ENCODE results near the gene MED31. TPM values are rescaled to one million over a fixed set of nuclear protein-coding genes. Genes with fewer than 3 reads are reported as not detected.

MED31 gene
- total and polyA plus RNA-seq, 2 of the 4 experiments (the other 2 are of a cell fraction) = 5.6 to 11.6 TPM

DNA sequence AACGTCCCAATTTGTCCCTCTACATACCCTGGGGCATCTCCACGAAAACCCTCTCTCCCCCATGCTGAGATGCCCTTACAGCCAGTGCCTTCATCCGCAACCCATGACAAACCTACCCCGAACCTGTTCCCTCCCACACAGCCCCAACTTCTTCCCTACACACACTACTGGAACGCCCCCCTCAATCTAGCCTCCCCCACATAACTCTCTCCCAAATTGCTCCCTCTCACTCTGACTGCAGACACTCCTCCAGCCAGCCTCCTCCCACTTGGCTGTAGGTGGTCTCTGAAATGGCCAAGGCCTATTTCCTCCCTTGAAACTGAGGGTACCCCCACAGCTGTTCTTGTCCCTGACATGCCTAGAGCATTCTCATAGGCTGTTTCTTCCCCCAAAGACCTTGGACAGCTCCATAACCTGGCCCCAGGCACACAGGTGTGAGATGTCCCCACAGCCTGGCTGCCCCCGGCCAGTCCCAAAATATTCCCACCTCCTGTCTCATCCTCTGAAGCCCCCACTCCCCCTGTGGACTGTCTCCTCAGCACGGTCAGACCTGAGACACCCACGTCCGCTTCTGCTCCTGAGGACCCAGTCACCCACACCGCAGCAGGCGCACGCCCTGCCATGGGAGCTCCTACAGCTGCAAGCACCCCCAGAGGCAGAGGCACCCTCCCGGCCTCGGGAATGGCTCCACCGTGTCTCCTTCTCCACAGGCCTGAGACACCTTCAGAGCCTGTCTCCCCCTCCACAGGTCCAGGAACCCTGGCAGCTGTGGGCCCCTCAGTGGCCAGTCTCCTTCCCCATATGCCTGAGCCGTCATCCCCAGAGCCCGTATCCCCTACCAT, 14.6 kb downstream of the MED31 start:
- Histone ChIP-seq H2AK9ac (replicated peaks; ENCODE audit: low read depth, low read length, poor library complexity) (no peak overlapping the region), H4K5ac (ENCODE audit: low read depth, low read length) (no peak overlapping the region), H3K4me1 (ENCODE audit: control insufficient read depth, insufficient read depth, low read length) (peaks cover 9% of the 10 kb centered on the region), H2BK120ac (ENCODE audit: low read depth, low read length) (no peak overlapping the region), H3K36me3 (ENCODE audit: control insufficient read depth, insufficient read depth, low read length) (peaks cover 14% of the 10 kb centered on the region), H4K91ac (ENCODE audit: insufficient read depth, low read depth, low read length) (no peak overlapping the region), H4K20me1 (ENCODE audit: insufficient read depth, low read length) (no peaks in the 10 kb centered on the region; the same call in 1 of the 2 replicates), H2BK20ac (ENCODE audit: low read depth, low read length) (no peak overlapping the region), H3K4me3 (ENCODE audit: insufficient read depth, low read depth, low read length) (no peak overlapping the region), H3K23ac (ENCODE audit: low read depth, low read length) (no peak overlapping the region), H3K27me3 (ENCODE audit: control insufficient read depth, insufficient read depth, low read length) (no peaks in the 10 kb centered on the region), H3K14ac (replicated peaks; ENCODE audit: low read depth, low read length) (no peak overlapping the region), H3K9ac (ENCODE audit: low read depth, low read length) (no peak overlapping the region), H3K9me1 (ENCODE audit: insufficient read depth, low read length) (0 out of 2 replicates have a peak, but pooled peaks cover 5% of the 10 kb centered on the region), H2BK5ac (ENCODE audit: low read depth, low read length, poor library complexity, severe bottlenecking) (no peak overlapping the region), H3K56ac (ENCODE audit: extremely low read depth, insufficient read depth, low read length) (no peak overlapping the region), H2BK15ac (ENCODE audit: low read depth, low read length) (no peak overlapping the region), H3K9me3 (ENCODE audit: control insufficient read depth, insufficient read depth, low read length) (no peaks in the 10 kb centered on the region), H3K27ac (ENCODE audit: insufficient read depth, low read length) (no peak overlapping the region), H2AK5ac (ENCODE audit: low read depth, low read length) (no peak overlapping the region), H4K8ac (ENCODE audit: low read depth in 2 of 2, low read length in 2 of 2) (no peak overlapping the region), H2AFZ (replicated peaks; ENCODE audit: low read length, poor library complexity) (no peak overlapping the region), H3K79me1 (ENCODE audit: low read depth in 1 of 2, low read length in 2 of 2) (peaks cover 9 to 65% of the 10 kb centered on the region in 2 experiments), H3K4me2 (ENCODE audit: low read depth, low read length) (no peak overlapping the region), H3K4ac (ENCODE audit: low read depth, low read length) (no peak overlapping the region), H3K18ac (ENCODE audit: low read depth, low read length) (no peak overlapping the region)
- ChIA-PET POLR2A (ENCODE audit: unreplicated experiment) (no interaction called here), CTCF (no interaction called here)
- dilution Hi-C loops (cut with HindIII; ENCODE audit: low sequenced_read_pairs, unreplicated experiment) (no loop called here), in situ Hi-C loops (cut with MboI; ENCODE audit: low sequenced_read_pairs) (no loop called here), intact Hi-C loops (cut with micrococcal nuclease) (no loop called here)
- WGBS, 2 experiments (ENCODE audit: extremely low coverage in 2 of 2, insufficient read length in 1 of 2) = 94% methylated on average over 10 of the region's 17 CpGs; no CpG with 5 or more reads in 1 of the 2 experiments
- TF ChIP-seq NFE2L2 (IDR thresholded peaks at IDR 0.05; ENCODE audit: low read depth, low read length) = no peak
- TF ChIP-seq SMC3 (IDR thresholded peaks at IDR 0.05; ENCODE audit: low read depth, low read length) = no peak
- no peak for TF ChIP-seq MXI1 (IDR thresholded peaks at IDR 0.05; ENCODE audit: borderline replicate concordance, low read depth, low read length)
- no peak for TF ChIP-seq RAD21 (IDR thresholded peaks at IDR 0.05; ENCODE audit: low read length)
- no peak for TF ChIP-seq MAZ (IDR thresholded peaks at IDR 0.05; ENCODE audit: borderline replicate concordance, low read depth, low read length)
- no peak for TF ChIP-seq CEBPB (IDR thresholded peaks at IDR 0.05; ENCODE audit: low read depth, low read length)
- no peak for TF ChIP-seq POLR2A (IDR thresholded peaks at IDR 0.05; ENCODE audit: low read depth, low read length)
- DNase-seq (no peak), ATAC-seq (ENCODE audit: low read depth) (no peak)
- no TSS peak for BruUV-seq (replicated peaks)
